GM18909 (cell line): ENCODE data around the gene HTT-AS.
"Not testable (repeated sequence)": the region's sequence is repeated elsewhere in the genome, so short reads cannot be mapped to it uniquely, and the experiment has no call there.

Source experiments
- ATAC-seq: cut with Tn5 transposase; IDR thresholded peaks from one replicate; pipeline ENCODE4 v1.9.1; 2021; ENCODE audit warnings: mild to moderate bottlenecking; ENCODE audit not compliant: unreplicated experiment, poor library complexity

Gene HTT-AS

GRCh38 chr4:3074078-3074845 lies at the start of gene HTT-AS, which contains the start of gene HTT:
TSS of gene HTT-AS (minus strand) at chr4:3074538.
TSS of gene HTT (plus strand) at chr4:3074681. CDS start at chr4:3074826, 145 bp downstream.
- peak; percentile 80 for ATAC-seq

GRCh38 chr4:3123181-3123671 lies 48.9 kb upstream of the HTT-AS start:
- ATAC-seq = no peak

GRCh38 chr4:3122081-3122563 lies 47.8 kb upstream of the HTT-AS start:
- no peak for ATAC-seq

GRCh38 chr4:3121596-3121995 lies 47.3 kb upstream of the HTT-AS start:
- ATAC-seq = no peak

GRCh38 chr4:3121110-3121509 lies 46.8 kb upstream of the HTT-AS start:
- ATAC-seq = no peak

- no peak for ATAC-seq
Measured at GRCh38 chr4:3119464-3119863, 45.1 kb upstream of the HTT-AS start.

GRCh38 chr4:3118312-3118711 lies 44.0 kb upstream of the HTT-AS start:
- ATAC-seq = no peak

- ATAC-seq = no peak
Measured at GRCh38 chr4:3116955-3117354, 42.6 kb upstream of the HTT-AS start.

GRCh38 chr4:3115637-3116270 lies 41.4 kb upstream of the HTT-AS start:
- no peak for ATAC-seq

GRCh38 chr4:3114377-3114776 lies 40.0 kb upstream of the HTT-AS start:
- ATAC-seq = no peak

GRCh38 chr4:3112609-3113469 lies 38.5 kb upstream of the HTT-AS start:
- no peak for ATAC-seq

GRCh38 chr4:3112201-3112600 lies 37.9 kb upstream of the HTT-AS start:
- no peak for ATAC-seq

GRCh38 chr4:3111461-3111860 lies 37.1 kb upstream of the HTT-AS start:
- no peak for ATAC-seq

GRCh38 chr4:3108211-3108610 lies 33.9 kb upstream of the HTT-AS start:
- ATAC-seq = no peak

- no peak for ATAC-seq
Measured at GRCh38 chr4:3107691-3108121, 33.4 kb upstream of the HTT-AS start.

GRCh38 chr4:3107271-3107670 lies 32.9 kb upstream of the HTT-AS start:
- no peak for ATAC-seq

- peak; percentile 89 for ATAC-seq
Measured at GRCh38 chr4:3106339-3107186, 32.2 kb upstream of the HTT-AS start.

- ATAC-seq = no peak
Measured at GRCh38 chr4:3098346-3098745, 24.0 kb upstream of the HTT-AS start.

- ATAC-seq = no peak
Measured at GRCh38 chr4:3096202-3096601, 21.9 kb upstream of the HTT-AS start.

- ATAC-seq = not testable (repeated sequence)
Measured at GRCh38 chr4:3094701-3095100, 20.4 kb upstream of the HTT-AS start.
